Measurements from ENCODE around the gene ST6GALNAC3. TPM values are rescaled to one million over a fixed set of nuclear protein-coding genes. Genes with fewer than 3 reads are reported as not detected.
A peak's percentile ranks its signal among the peaks of the same experiment; 100 is the strongest.

Gene ST6GALNAC3
- total and polyA plus RNA-seq, 11 donors: 2.5 to 7.7 (median 4.4) TPM

- intact Hi-C loops (cut with DNase I): no loop called here
- Histone ChIP-seq H3K36me3 (no peaks in the 10 kb centered on the region), H3K9me3 (no peaks in the 10 kb centered on the region), H3K27ac (peak overlapping the region in 1 of 12 donors; percentile 72), H3K4me3 (no peak overlapping the region), H3K4me1 (peaks cover 0 to 44% (median 8%) of the 10 kb centered on the region in 12 donors), H3K27me3 (no peaks in the 10 kb centered on the region)
- TF ChIP-seq POLR2A (IDR thresholded peaks at IDR 0.05) (no peak), CTCF (IDR thresholded peaks at IDR 0.05) (no peak)
- 90 to 97% (median 95%) methylated on average over 2 of the region's 2 CpGs for WGBS, 4 donors
- DNase-seq: no peak
- no peak for ATAC-seq
Measured at GRCh38 chr1:76267631-76268030, 193.1 kb downstream of the ST6GALNAC3 start.

DNA sequence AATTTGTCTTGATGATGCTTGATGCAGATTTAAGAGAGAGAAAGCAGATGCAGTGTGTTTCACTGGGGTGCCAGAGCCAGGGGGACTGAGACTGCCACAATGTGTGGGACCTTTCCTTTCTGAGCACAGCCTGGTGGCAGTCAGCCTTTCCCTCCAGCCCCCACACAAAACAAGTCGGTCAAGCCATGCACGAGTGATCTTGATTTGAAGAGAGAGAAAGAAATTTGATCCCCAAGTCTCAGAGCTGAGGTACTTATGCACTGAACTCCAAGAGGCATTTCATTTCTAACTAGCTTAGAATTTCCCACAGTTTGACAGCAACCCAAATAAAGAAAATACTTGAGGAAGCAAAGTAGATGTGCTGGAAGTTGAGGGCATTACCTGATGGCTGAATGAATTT lies 193.8 kb downstream of the ST6GALNAC3 start:
- WGBS, 4 donors: 27 to 47% (median 36%) methylated on average over 2 of the region's 2 CpGs
- no peak for DNase-seq
- Histone ChIP-seq H3K4me3 (no peak overlapping the region), H3K27ac (peak overlapping the region in 1 of 12 donors; percentile 72), H3K27me3 (no peaks in the 10 kb centered on the region), H3K36me3 (no peaks in the 10 kb centered on the region), H3K9me3 (no peaks in the 10 kb centered on the region), H3K4me1 (peaks cover 0 to 44% (median 8%) of the 10 kb centered on the region in 12 donors)
- ATAC-seq: no peak
- TF ChIP-seq POLR2A (IDR thresholded peaks at IDR 0.05) (no peak), CTCF (IDR thresholded peaks at IDR 0.05) (no peak)
- intact Hi-C loops (cut with DNase I): no loop called here

- Histone ChIP-seq H3K4me3 (no peak overlapping the region), H3K4me1 (peaks cover 0 to 44% (median 8%) of the 10 kb centered on the region in 12 donors), H3K27ac (peak overlapping the region in 2 of 12 donors; percentile 9 to 72), H3K9me3 (no peaks in the 10 kb centered on the region), H3K36me3 (no peaks in the 10 kb centered on the region), H3K27me3 (no peaks in the 10 kb centered on the region)
- DNase-seq (no peak), ATAC-seq (peak in 2 of 4 donors; percentile 74 to 84)
- 31 to 42% (median 39%) methylated on average over 2 of the region's 2 CpGs for WGBS, 4 donors
- TF ChIP-seq CTCF (IDR thresholded peaks at IDR 0.05): no peak
- TF ChIP-seq POLR2A (IDR thresholded peaks at IDR 0.05): no peak
- intact Hi-C loops (cut with DNase I): no loop called here
Measured at GRCh38 chr1:76269155-76269554, 194.6 kb downstream of the ST6GALNAC3 start.

DNA sequence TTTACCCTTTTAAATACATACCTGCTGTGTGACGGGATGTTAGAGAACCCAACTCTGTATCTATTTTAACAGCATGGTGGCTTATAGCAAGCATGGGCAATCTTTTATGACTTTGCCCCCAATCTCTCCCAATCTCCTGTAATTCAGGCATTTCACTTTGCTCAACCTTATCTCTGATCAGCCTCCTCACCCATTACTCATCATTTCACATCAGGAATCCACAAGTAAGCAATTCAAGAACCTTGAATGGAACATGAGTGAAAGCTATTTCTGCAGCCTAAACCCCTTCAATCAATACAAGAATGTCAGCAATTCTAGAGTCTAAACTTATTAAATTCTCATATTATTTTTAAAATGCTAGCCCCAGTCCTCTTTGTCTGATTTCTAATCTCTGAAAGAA lies 199.8 kb downstream of the ST6GALNAC3 start:
- 95 to 97% (median 97%) methylated on average over 1 of the region's 1 CpG for WGBS, 4 donors
- TF ChIP-seq CTCF (IDR thresholded peaks at IDR 0.05) (no peak), POLR2A (IDR thresholded peaks at IDR 0.05) (no peak)

More for the DNA sequence above, 199.8 kb downstream of the ST6GALNAC3 start:
- Histone ChIP-seq H3K27me3 (no peaks in the 10 kb centered on the region), H3K4me3 (no peak overlapping the region), H3K36me3 (no peaks in the 10 kb centered on the region), H3K4me1 (peaks cover 0 to 18% (median 4%) of the 10 kb centered on the region in 12 donors), H3K9me3 (no peaks in the 10 kb centered on the region), H3K27ac (no peak overlapping the region)
- intact Hi-C loops (cut with DNase I): loop anchor here in 1 of 10 donors (10.0 kb wide), 1 partner anchor 110 kb away; no protein-coding TSS in a partner anchor
- ATAC-seq (no peak), DNase-seq (no peak)

Data from heart left ventricle (tissue), 16 donors.